ENCODE data around the gene PHF21B.

Gene PHF21B

GRCh38 chr22:44931766-44932165 is 78.0 kb downstream of the PHF21B start:
- ChIA-PET POLR2A (no interaction called here), CTCF (no interaction called here)
- DNase-seq (ENCODE audit: extremely low spot score): no peak
- TF ChIP-seq CTBP1 (IDR thresholded peaks at IDR 0.05; ENCODE audit: borderline replicate concordance): no peak
- TF ChIP-seq TARDBP (IDR thresholded peaks at IDR 0.05): no peak
- TF ChIP-seq LEF1 (IDR thresholded peaks at IDR 0.05; ENCODE audit: borderline replicate concordance): no peak
- TF ChIP-seq ARNT (IDR thresholded peaks at IDR 0.05): no peak
- TF ChIP-seq FOXM1 (IDR thresholded peaks at IDR 0.05; ENCODE audit: borderline replicate concordance): no peak
- TF ChIP-seq HDGF (IDR thresholded peaks at IDR 0.05; ENCODE audit: borderline replicate concordance): no peak
- TF ChIP-seq, protein P1, sequence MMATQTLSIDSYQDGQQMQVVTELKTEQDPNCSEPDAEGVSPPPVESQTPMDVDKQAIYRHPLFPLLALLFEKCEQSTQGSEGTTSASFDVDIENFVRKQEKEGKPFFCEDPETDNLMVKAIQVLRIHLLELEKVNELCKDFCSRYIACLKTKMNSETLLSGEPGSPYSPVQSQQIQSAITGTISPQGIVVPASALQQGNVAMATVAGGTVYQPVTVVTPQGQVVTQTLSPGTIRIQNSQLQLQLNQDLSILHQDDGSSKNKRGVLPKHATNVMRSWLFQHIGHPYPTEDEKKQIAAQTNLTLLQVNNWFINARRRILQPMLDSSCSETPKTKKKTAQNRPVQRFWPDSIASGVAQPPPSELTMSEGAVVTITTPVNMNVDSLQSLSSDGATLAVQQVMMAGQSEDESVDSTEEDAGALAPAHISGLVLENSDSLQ (IDR thresholded peaks at IDR 0.05): no peak
- TF ChIP-seq NFRKB (IDR thresholded peaks at IDR 0.05): no peak
- TF ChIP-seq FOXA1 (IDR thresholded peaks at IDR 0.05): no peak
- TF ChIP-seq L3MBTL2 (conservative IDR thresholded peaks at IDR 0.05): no peak
- TF ChIP-seq ZNF384 (IDR thresholded peaks at IDR 0.05): no peak
- no peak for TF ChIP-seq SP1 (IDR thresholded peaks at IDR 0.05)
- TF ChIP-seq BHLHE40 (IDR thresholded peaks at IDR 0.05; ENCODE audit: borderline replicate concordance): no peak
- no peak for TF ChIP-seq FOXK2 (IDR thresholded peaks at IDR 0.05)
- TF ChIP-seq ELF4 (IDR thresholded peaks at IDR 0.05): no peak
- no peak for TF ChIP-seq SUZ12 (IDR thresholded peaks at IDR 0.05)

GRCh38 chr22:44931077-44931540 is 78.7 kb downstream of the PHF21B start:
- DNase-seq (ENCODE audit: extremely low spot score): no peak
- TF ChIP-seq L3MBTL2 (conservative IDR thresholded peaks at IDR 0.05): no peak
- ChIA-PET POLR2A (interaction anchor here (0.9 kb wide), 1 partner anchor 101 kb away, joined by 3 read pairs; no protein-coding TSS in a partner anchor), CTCF (no interaction called here)

- TF ChIP-seq FOXK2 (IDR thresholded peaks at IDR 0.05): no peak
- TF ChIP-seq FOXM1 (IDR thresholded peaks at IDR 0.05; ENCODE audit: borderline replicate concordance): no peak
- TF ChIP-seq ZNF384 (IDR thresholded peaks at IDR 0.05): no peak
- no peak for TF ChIP-seq HDGF (IDR thresholded peaks at IDR 0.05; ENCODE audit: borderline replicate concordance)
- no peak for TF ChIP-seq TARDBP (IDR thresholded peaks at IDR 0.05)
- TF ChIP-seq, protein P1 (IDR thresholded peaks at IDR 0.05): no peak
- TF ChIP-seq ELF4 (IDR thresholded peaks at IDR 0.05): no peak
- no peak for TF ChIP-seq L3MBTL2 (conservative IDR thresholded peaks at IDR 0.05)
- no peak for TF ChIP-seq FOXA1 (IDR thresholded peaks at IDR 0.05)
- no peak for TF ChIP-seq BHLHE40 (IDR thresholded peaks at IDR 0.05; ENCODE audit: borderline replicate concordance)
- TF ChIP-seq NFRKB (IDR thresholded peaks at IDR 0.05): no peak
- no peak for TF ChIP-seq SUZ12 (IDR thresholded peaks at IDR 0.05)
- no peak for TF ChIP-seq SP1 (IDR thresholded peaks at IDR 0.05)
- CTCF ChIA-PET: no interaction called here
- DNase-seq (ENCODE audit: extremely low spot score): no peak
- POLR2A ChIA-PET: interaction anchor here (0.9 kb wide), 1 partner anchor 101 kb away, joined by 3 read pairs; no protein-coding TSS in a partner anchor
Observed at GRCh38 chr22:44930711-44931035, 79.1 kb downstream of the PHF21B start.

DNA sequence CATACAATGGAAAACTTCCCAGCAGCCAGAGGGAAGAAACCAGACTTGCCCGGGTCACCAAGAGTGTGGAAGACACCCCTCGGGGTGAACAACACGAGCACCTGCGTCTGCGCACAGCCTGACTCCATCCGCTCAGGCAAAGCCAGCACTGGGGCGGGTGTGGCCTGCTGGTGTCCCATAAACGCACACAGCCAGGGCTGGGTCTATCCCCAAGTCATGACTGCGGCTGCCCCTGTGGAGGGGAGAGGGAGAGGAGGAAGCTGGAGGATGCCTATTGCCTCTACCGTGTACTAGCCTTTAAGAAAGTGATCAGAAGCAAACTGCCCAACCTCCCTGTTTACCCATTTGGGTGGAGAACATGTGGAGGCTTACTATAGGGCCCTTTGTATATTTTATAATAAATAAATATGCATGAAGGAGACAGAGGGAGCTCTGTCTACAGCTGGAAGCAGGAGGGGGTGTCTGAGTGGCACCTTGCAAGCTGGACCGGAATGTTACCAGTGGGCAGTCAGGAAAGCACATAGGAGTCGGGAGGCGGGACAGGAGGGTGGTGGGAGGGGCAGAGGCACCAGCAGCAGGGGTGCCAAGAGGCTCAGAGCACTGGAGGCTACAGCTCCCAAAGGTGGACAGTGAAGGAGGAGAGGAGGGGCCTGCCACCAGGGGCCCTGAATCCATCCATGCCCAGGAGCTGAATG is 79.6 kb downstream of the PHF21B start:
- ChIA-PET POLR2A (interaction anchor here (0.9 kb wide), 1 partner anchor 100 kb away, joined by 3 read pairs; no protein-coding TSS in a partner anchor), CTCF (no interaction called here)
- no peak for DNase-seq (ENCODE audit: extremely low spot score)
- TF ChIP-seq, protein P1 (IDR thresholded peaks at IDR 0.05): no peak

DNA sequence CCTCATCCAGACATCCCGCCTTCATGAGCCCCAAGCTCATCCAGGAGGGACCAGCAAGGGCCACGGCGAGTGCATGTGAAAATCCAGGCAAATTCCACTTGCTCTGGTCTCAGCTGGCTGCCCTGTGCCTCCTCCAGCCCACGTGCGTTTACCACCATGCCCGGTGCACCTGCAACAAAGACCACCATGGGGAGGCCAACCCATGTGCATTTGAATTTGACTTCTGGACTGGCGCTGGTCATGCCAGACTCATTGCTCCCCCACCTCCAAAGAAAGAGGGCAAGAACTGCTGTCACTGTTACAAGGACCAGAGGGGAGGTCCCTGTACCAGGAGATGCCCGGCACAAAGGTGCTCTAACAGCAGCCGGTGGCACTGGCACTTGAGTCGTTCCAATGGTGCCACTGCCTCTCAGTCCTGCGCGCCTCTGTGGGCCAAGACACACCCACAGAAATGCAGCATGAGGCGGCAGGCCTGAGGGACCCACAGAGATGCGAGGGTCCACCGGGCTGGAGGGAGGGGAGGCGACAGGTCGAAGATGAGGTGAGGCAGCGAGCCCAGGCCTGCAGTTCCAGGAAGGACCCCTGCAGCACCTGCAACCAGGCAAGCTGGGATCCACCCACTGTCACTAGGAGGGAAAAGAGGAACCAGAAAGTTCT is 80.3 kb downstream of the PHF21B start:
- TF ChIP-seq FOXK2 (IDR thresholded peaks at IDR 0.05) (no peak), SP1 (IDR thresholded peaks at IDR 0.05) (no peak), NFRKB (IDR thresholded peaks at IDR 0.05) (no peak), ELF4 (IDR thresholded peaks at IDR 0.05) (no peak), FOXA1 (IDR thresholded peaks at IDR 0.05) (no peak), CTBP1 (IDR thresholded peaks at IDR 0.05; ENCODE audit: borderline replicate concordance) (no peak), L3MBTL2 (conservative IDR thresholded peaks at IDR 0.05) (no peak), SUZ12 (IDR thresholded peaks at IDR 0.05) (no peak), TARDBP (IDR thresholded peaks at IDR 0.05) (no peak), FOXM1 (IDR thresholded peaks at IDR 0.05; ENCODE audit: borderline replicate concordance) (no peak), LEF1 (IDR thresholded peaks at IDR 0.05; ENCODE audit: borderline replicate concordance) (no peak), ARNT (IDR thresholded peaks at IDR 0.05) (no peak), BHLHE40 (IDR thresholded peaks at IDR 0.05; ENCODE audit: borderline replicate concordance) (no peak), ZNF384 (IDR thresholded peaks at IDR 0.05) (no peak), HDGF (IDR thresholded peaks at IDR 0.05; ENCODE audit: borderline replicate concordance) (no peak)
- TF ChIP-seq, protein P1 (IDR thresholded peaks at IDR 0.05): no peak
- no peak for DNase-seq (ENCODE audit: extremely low spot score)
- ChIA-PET POLR2A (no interaction called here), CTCF (no interaction called here)

Data from HEK293T (cell line).